ENCODE measurements around the gene SNTN. TPM values are rescaled to one million over a fixed set of nuclear protein-coding genes. Genes with fewer than 3 reads are reported as not detected.

The SNTN gene
- total RNA-seq, 1 donor from 2014 or later, result not detected

DNA sequence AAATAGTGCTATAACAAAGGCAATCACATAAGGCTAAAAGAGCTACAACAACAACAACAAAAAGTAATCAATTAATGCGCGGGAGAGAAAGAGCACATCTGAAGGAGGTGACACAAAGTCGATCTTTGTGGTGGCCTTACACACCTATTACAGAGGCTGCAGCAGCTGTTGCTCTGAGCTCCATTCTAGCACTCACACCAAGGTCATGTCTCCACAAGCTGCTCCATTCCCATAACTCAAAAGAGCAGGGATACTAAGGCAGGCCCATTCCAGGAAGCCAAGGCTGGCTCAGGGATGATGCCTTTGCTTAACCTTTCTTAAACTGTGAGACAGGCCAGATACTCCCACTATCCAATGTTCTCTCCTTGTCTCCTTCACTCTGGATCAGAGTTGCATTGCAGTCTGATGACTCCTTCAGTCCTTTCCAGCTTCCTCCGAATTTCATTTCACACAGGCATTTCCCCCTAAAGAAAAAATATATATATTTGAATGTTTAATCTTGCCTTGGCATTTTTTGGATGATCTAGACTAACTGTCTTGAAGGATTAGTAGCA is 52.7 kb downstream of the SNTN start:
- Histone ChIP-seq H3K9me3 (ENCODE audit: control insufficient read depth in 3 of 3, low read length in 3 of 3) (no peaks in the 10 kb centered on the region), H3K4me3 (ENCODE audit: low read length in 3 of 3) (no peak overlapping the region), H3K36me3 (ENCODE audit: control insufficient read depth in 3 of 3, insufficient read depth in 3 of 3, low read length in 3 of 3) (no peaks in the 10 kb centered on the region), H3K9ac (ENCODE audit: low read depth in 1 of 3, low read length in 3 of 3) (no peak overlapping the region), H3K27ac (ENCODE audit: low read depth, low read length) (no peak overlapping the region), H3K27me3 (ENCODE audit: control insufficient read depth in 3 of 3, insufficient read depth in 3 of 3, low read length in 3 of 3) (no peaks in the 10 kb centered on the region), H3K4me1 (ENCODE audit: control insufficient read depth in 3 of 3, insufficient read depth in 3 of 3, low read length in 3 of 3) (no peaks in the 10 kb centered on the region)

DNA sequence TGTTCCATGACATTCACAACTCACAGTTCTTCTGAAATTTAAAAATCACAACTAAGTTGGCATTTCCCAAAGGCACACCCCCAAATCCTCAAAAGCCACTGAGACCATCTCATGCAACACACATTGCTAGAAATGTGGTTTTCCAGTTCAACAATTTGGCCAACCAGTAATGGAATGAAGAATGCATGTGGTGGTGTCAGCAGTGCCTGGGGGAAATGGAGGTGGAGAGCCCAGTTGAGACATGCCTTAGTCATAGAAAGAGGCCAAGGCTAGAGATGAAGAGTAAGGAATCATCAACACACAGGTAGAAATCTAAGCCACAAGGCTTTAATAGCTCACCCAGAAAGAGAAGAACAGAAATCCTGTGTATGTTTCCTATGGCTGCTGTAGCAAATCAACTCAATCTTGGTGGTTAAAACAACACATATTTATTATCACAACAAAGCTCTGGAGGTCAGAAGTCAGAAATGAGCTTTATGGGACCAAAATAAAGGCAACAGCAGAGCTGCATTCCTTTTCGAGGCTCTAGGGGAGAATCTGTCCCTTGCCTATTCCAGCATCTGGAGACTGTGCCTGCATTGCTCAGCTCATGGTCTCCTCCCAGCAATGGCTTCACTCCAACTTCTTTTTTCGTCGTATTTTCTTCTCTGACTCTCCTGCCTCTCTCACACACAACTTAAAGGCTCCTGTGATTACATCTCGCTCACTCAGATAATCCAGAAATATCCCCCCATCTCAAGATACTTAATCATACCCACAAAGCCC is 54.0 kb downstream of the SNTN start:
- Histone ChIP-seq H3K4me3 (ENCODE audit: low read length in 3 of 3) (no peak overlapping the region), H3K36me3 (ENCODE audit: control insufficient read depth in 3 of 3, insufficient read depth in 3 of 3, low read length in 3 of 3) (no peaks in the 10 kb centered on the region), H3K4me1 (ENCODE audit: control insufficient read depth in 3 of 3, insufficient read depth in 3 of 3, low read length in 3 of 3) (no peaks in the 10 kb centered on the region), H3K9me3 (ENCODE audit: control insufficient read depth in 3 of 3, low read length in 3 of 3) (no peaks in the 10 kb centered on the region), H3K27me3 (ENCODE audit: control insufficient read depth in 3 of 3, insufficient read depth in 3 of 3, low read length in 3 of 3) (no peaks in the 10 kb centered on the region), H3K27ac (ENCODE audit: low read depth, low read length) (no peak overlapping the region), H3K9ac (ENCODE audit: low read depth in 1 of 3, low read length in 3 of 3) (no peak overlapping the region)

DNA sequence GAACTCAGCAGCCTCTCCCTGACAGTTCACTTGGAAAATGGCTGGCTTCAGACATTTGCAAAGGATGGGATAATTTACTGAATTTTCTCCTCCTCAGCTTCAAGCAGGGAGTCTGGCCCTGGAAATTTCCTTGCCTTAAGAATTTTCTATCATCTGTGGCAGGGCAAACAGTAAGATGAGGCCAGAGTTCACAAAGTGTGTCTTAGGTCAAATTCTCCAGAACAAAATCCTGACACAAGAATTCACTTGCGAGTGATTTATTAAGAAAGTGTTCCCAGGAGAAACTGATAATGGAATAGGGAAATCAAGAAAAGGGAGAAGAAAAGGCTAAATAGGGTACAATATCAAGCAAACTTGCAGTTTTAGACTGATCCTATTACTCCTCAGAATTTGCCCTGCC is 55.3 kb downstream of the SNTN start:
- H3K9ac ChIP-seq (ENCODE audit: low read depth in 1 of 3, low read length in 3 of 3), result no peak overlapping the region
- no peak overlapping the region for H3K27ac ChIP-seq (ENCODE audit: low read depth, low read length)
- no peaks in the 10 kb centered on the region for H3K4me1 ChIP-seq (ENCODE audit: control insufficient read depth in 3 of 3, insufficient read depth in 3 of 3, low read length in 3 of 3)
- no peaks in the 10 kb centered on the region for H3K27me3 ChIP-seq (ENCODE audit: control insufficient read depth in 3 of 3, insufficient read depth in 3 of 3, low read length in 3 of 3)
- H3K4me3 ChIP-seq (ENCODE audit: low read length in 3 of 3), result no peak overlapping the region
- H3K9me3 ChIP-seq (ENCODE audit: control insufficient read depth in 3 of 3, low read length in 3 of 3), result no peaks in the 10 kb centered on the region
- no peaks in the 10 kb centered on the region for H3K36me3 ChIP-seq (ENCODE audit: control insufficient read depth in 3 of 3, insufficient read depth in 3 of 3, low read length in 3 of 3)

DNA sequence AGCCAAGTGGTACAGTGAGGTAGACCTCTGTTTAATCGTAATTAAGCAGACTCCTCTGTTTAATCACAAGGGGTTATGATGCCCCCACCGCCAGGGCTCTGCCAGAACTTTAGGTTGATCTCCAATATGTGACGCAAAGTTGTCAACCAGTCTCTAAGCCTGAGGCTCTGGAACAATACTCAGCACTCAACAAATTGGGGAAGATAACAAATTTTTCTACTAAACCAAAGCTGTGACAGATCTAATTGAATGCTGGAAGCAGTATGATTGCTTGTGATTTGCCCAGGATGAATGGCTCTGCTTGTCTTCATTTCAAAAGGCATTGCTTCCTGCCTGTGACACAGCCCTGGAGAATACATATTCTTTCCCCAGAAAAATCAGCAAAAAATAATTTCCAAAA is 57.1 kb downstream of the SNTN start:
- no peaks in the 10 kb centered on the region for H3K9me3 ChIP-seq (ENCODE audit: control insufficient read depth in 3 of 3, low read length in 3 of 3)
- H3K4me1 ChIP-seq (ENCODE audit: control insufficient read depth in 3 of 3, insufficient read depth in 3 of 3, low read length in 3 of 3), result no peaks in the 10 kb centered on the region
- H3K27me3 ChIP-seq (ENCODE audit: control insufficient read depth in 3 of 3, insufficient read depth in 3 of 3, low read length in 3 of 3), result no peaks in the 10 kb centered on the region
- no peaks in the 10 kb centered on the region for H3K36me3 ChIP-seq (ENCODE audit: control insufficient read depth in 3 of 3, insufficient read depth in 3 of 3, low read length in 3 of 3)
- H3K4me3 ChIP-seq (ENCODE audit: low read length in 3 of 3), result no peak overlapping the region
- no peak overlapping the region for H3K9ac ChIP-seq (ENCODE audit: low read depth in 1 of 3, low read length in 3 of 3)
- H3K27ac ChIP-seq (ENCODE audit: low read depth, low read length), result no peak overlapping the region

Other genes with a start within 250 kb of the SNTN start
- not detected for gene C3orf49, start 166.6 kb downstream of the SNTN start, total RNA-seq
- gene THOC7, start 211.1 kb downstream of the SNTN start, total RNA-seq, result 28.7 TPM
- gene ATXN7, start 211.2 kb downstream of the SNTN start, total RNA-seq, result 8.4 TPM